ENCODE data around the gene CCNH. TPM values are rescaled to one million over a fixed set of nuclear protein-coding genes. Genes with fewer than 3 reads are reported as not detected.

CCNH gene
- total RNA-seq, 1 experiment from 2014 or later = 121 TPM

DNA sequence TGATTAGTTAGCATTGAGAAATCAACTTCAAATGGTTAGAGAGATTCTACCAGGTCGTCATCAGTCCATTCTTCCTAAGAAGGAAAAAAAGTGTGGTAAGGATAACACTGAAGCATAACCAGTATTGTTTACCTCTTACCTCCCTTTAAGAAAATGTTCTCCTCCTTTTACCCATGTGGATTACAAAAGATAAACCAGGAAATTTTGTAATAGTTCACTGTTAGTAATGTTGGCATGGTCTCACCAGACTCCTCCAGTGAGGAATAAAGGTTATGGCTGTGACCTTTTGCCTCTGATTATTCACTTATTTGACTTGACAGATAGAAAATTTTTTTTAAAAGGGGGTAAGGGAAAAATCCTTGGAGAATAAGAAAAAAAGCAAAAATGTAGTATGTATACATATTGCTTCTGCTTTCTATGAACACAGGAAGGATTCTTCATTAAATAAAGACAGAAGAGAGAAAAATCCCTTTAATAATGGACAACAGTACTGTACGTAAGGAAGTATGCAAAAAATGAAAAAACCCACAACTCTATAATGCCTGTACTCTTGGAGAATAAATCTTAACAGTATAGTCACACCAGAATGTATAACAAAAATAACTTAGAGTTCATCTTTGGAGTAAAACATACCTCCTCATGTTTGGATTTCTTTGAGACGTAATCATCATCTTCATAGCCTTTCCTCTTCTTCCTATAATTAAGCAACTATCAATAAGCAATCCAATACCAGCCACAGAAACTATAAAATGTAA lies 18.1 kb downstream of the CCNH start:
- Histone ChIP-seq H3K4me2 (ENCODE audit: low read length) (peak overlapping the region; percentile 61), H3K27ac (ENCODE audit: low read length) (peak overlapping the region; percentile 64; the same call in 1 of the 2 replicates), H3K4me3 (ENCODE audit: low read length) (no peak overlapping the region), H3K9ac (ENCODE audit: low read length) (no peak overlapping the region), H3K4me1 (ENCODE audit: insufficient read depth, low read length) (peaks cover 45% of the 10 kb centered on the region), H3K79me2 (ENCODE audit: low read length) (peaks cover 39% of the 10 kb centered on the region), H4K20me1 (ENCODE audit: low read length) (peaks cover 11% of the 10 kb centered on the region), H3K9me3 (ENCODE audit: low read length) (no peaks in the 10 kb centered on the region), H3K36me3 (ENCODE audit: low read depth, low read length) (peaks cover 82% of the 10 kb centered on the region), H3K9me2 (replicated peaks; ENCODE audit: low read length) (no peaks in the 10 kb centered on the region), H2AFZ (ENCODE audit: low read length) (no peak overlapping the region), H3K27me3 (ENCODE audit: low read length) (no peaks in the 10 kb centered on the region), H3F3A (ENCODE audit: low read length, unreplicated experiment) (peaks cover 5% of the 10 kb centered on the region)
- peak; percentile 49 for ATAC-seq
- CTCF ChIA-PET = no interaction called here
- BruUV-seq (replicated peaks) = no TSS peak
- intact Hi-C loops (cut with micrococcal nuclease) = loop anchor here (5.0 kb wide), 1 partner anchor 272 kb away; no protein-coding TSS in a partner anchor
- POLR2A ChIA-PET (ENCODE audit: unreplicated experiment) = interaction anchor here (0.8 kb wide), 1 partner anchor 18 kb away, joined by 4 read pairs; no protein-coding TSS in a partner anchor
- TF ChIP-seq EZH2phosphoT487 (IDR thresholded peaks at IDR 0.05; ENCODE audit: borderline replicate concordance, low read length) (no peak), EZH2 (IDR thresholded peaks at IDR 0.05; ENCODE audit: low read length, unreplicated experiment) (no peak)
- TF ChIP-seq, protein P1, sequence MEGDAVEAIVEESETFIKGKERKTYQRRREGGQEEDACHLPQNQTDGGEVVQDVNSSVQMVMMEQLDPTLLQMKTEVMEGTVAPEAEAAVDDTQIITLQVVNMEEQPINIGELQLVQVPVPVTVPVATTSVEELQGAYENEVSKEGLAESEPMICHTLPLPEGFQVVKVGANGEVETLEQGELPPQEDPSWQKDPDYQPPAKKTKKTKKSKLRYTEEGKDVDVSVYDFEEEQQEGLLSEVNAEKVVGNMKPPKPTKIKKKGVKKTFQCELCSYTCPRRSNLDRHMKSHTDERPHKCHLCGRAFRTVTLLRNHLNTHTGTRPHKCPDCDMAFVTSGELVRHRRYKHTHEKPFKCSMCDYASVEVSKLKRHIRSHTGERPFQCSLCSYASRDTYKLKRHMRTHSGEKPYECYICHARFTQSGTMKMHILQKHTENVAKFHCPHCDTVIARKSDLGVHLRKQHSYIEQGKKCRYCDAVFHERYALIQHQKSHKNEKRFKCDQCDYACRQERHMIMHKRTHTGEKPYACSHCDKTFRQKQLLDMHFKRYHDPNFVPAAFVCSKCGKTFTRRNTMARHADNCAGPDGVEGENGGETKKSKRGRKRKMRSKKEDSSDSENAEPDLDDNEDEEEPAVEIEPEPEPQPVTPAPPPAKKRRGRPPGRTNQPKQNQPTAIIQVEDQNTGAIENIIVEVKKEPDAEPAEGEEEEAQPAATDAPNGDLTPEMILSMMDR (conservative IDR thresholded peaks at IDR 0.05; ENCODE audit: low read depth, low read length) = no peak
- peak; percentile 86 for DNase-seq

DNA sequence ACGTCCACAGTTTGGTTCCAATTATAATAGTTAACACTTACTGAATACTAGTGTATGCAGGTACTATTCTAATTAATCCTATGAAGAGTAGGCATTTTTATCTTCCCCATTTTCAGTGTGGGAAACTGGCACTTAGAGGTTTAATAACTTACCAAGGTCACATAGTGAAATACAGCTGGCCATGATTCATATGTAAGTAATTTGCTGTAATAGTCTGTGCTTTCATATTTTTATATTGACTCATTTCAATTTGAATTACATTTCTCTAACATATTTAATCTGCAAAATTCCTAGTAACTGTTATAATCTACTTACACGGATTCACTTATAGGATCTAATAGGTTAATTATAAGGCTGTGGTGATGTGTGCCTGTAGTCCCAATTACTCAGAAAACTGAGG lies 19.4 kb downstream of the CCNH start:
- peak overlapping the region; percentile 61 for H3K4me2 ChIP-seq (ENCODE audit: low read length)
- intact Hi-C loops (cut with micrococcal nuclease) = loop anchor here (5.0 kb wide), 1 partner anchor 271 kb away; no protein-coding TSS in a partner anchor

More for the DNA sequence above, 19.4 kb downstream of the CCNH start:
- Histone ChIP-seq H3K27ac (ENCODE audit: low read length) (peak overlapping the region; percentile 64), H3K36me3 (ENCODE audit: low read depth, low read length) (peaks cover 81% of the 10 kb centered on the region), H3K9ac (ENCODE audit: low read length) (peak overlapping the region; percentile 17; the same call in 1 of the 2 replicates), H3K9me2 (replicated peaks; ENCODE audit: low read length) (no peaks in the 10 kb centered on the region), H4K20me1 (ENCODE audit: low read length) (0 out of 2 replicates have a peak, but pooled peaks cover 5% of the 10 kb centered on the region), H2AFZ (ENCODE audit: low read length) (no peak overlapping the region), H3F3A (ENCODE audit: low read length, unreplicated experiment) (peaks cover 5% of the 10 kb centered on the region), H3K4me1 (ENCODE audit: insufficient read depth, low read length) (peaks cover 45% of the 10 kb centered on the region), H3K79me2 (ENCODE audit: low read length) (peaks cover 35% of the 10 kb centered on the region), H3K27me3 (ENCODE audit: low read length) (no peaks in the 10 kb centered on the region), H3K9me3 (ENCODE audit: low read length) (no peaks in the 10 kb centered on the region), H3K4me3 (ENCODE audit: low read length) (peak overlapping the region; percentile 26)
- CTCF ChIA-PET = no interaction called here
- POLR2A ChIA-PET (ENCODE audit: unreplicated experiment) = no interaction called here
- DNase-seq (peak; percentile 84), ATAC-seq (peak; percentile 75)
- BruUV-seq (replicated peaks) = no TSS peak
- TF ChIP-seq, protein P1 (conservative IDR thresholded peaks at IDR 0.05; ENCODE audit: low read depth, low read length) = no peak
- no peak for TF ChIP-seq EZH2phosphoT487 (IDR thresholded peaks at IDR 0.05; ENCODE audit: borderline replicate concordance, low read length)
- TF ChIP-seq EZH2 (IDR thresholded peaks at IDR 0.05; ENCODE audit: low read length, unreplicated experiment) = no peak
